Heart right ventricle (tissue), 16 donors: Measurements from ENCODE around the gene FRZB. TPM values are rescaled to one million over a fixed set of nuclear protein-coding genes. Genes with fewer than 3 reads are reported as not detected.
A peak's percentile ranks its signal among the peaks of the same experiment; 100 is the strongest.

ENCODE experiments used
- ATAC-seq, 8 donors: fragments of 200-7000 bp; cut with Tn5 transposase; one replicate each; pipeline ENCODE4 v1.9.1; 2020; ENCODE audit warnings: mild to moderate bottlenecking in 8 of 8, moderate library complexity in 8 of 8, moderate number of reproducible peaks in 1 of 8
- DNase-seq, 2 donors: peaks; one replicate each; pipeline ENCODE4 v3.0.0-alpha.2; 2020
- H3K27ac ChIP-seq, 10 donors: fragments of 200-600 bp; sonication (generic) in 2 of 10; one replicate each; pipeline versions ENCODE4 v1.5.0 to v1.8.0; 2020 to 2022; ENCODE audit warnings: mild to moderate bottlenecking in 3 of 10
- H3K27me3 ChIP-seq, 7 donors: fragments of 200-600 bp; one replicate each; pipeline ENCODE4 v1.8.0; 2021 to 2022; ENCODE audit warnings: mild to moderate bottlenecking in 2 of 7
- H3K36me3 ChIP-seq, 9 donors: fragments of 200-600 bp; sonication (generic) in 1 of 9; one replicate each; pipeline versions ENCODE4 v1.5.0 to v1.8.0; 2020 to 2022; ENCODE audit warnings: mild to moderate bottlenecking in 2 of 9
- H3K4me1 ChIP-seq, 9 donors: fragments of 200-600 bp; sonication (generic) in 1 of 9; one replicate each; pipeline versions ENCODE4 v1.5.0 to v1.8.0; 2020 to 2022; ENCODE audit warnings: mild to moderate bottlenecking in 4 of 9
- H3K4me3 ChIP-seq, 10 donors: fragments of 200-600 bp; sonication (generic) in 2 of 10; one replicate each; pipeline versions ENCODE4 v1.5.0 to v1.8.0; 2020 to 2022; ENCODE audit warnings: mild to moderate bottlenecking in 7 of 10, moderate library complexity in 2 of 10
- H3K9me3 ChIP-seq, 11 donors: fragments of 200-600 bp in 10 of 11; sonication (generic) in 2 of 11; one replicate each; pipeline versions ENCODE4 v1.5.0 to v1.8.0; 2013 to 2022; ENCODE audit warnings: mild to moderate bottlenecking in 2 of 11, control low read depth in 1 of 11, moderate library complexity in 1 of 11
- CTCF ChIP-seq, 9 donors: fragments of 200-600 bp; sonication (generic) in 2 of 9; IDR thresholded peaks; one replicate each; pipeline versions ENCODE4 v1.5.0 to v1.8.0; 2021 to 2022; ENCODE audit warnings: antibody characterized with exemption in 9 of 9, mild to moderate bottlenecking in 5 of 9, moderate library complexity in 1 of 9
- WGBS, 2 donors: extraction: QIAGEN DNeasy Blood & Tissue Kit; methylation state at CpG; one replicate each; pipeline ENCODE4 v1.1.7; 2013; ENCODE audit warnings: inconsistent platforms in 1 of 2; 5-methylcytosine and 5-hydroxymethylcytosine counted together
- intact Hi-C, 10 donors: fragments of 100-400 bp; cut with DNase I; formaldehyde crosslinking; loops; one replicate each; pipeline versions ENCODE4 v1.11.1 to v1.14.2; 2022
- polyA plus RNA-seq, 2 donors: library from polyadenylated mRNA; stranded (reverse); fragments of 200-250 nt; gene quantifications; one replicate each; pipeline ENCODE4 v1.2.3, GENCODE V29; 2013
- total RNA-seq, 10 donors: library from RNA; stranded (reverse); fragmentation: NEBNext Ultra II Directional in 3 of 10; extraction: Animal tissue kit (Norgen Biotek cat#: 25700) in 3 of 10; gene quantifications; one replicate each; pipeline versions ENCODE4 v1.2.1 to v1.2.4, GENCODE V29; 2021 to 2023
- donor health status: Arrhythmogenic right ventricular cardiomyopathy.
- donor health status: ischemic (EF 13 %, LVEDD 7.1; RV severe dilation, severe dysfunction).
- donor health status: healthy with polysubstance abuse.
- donor health status: DM: no; HTN: yes; CAD: no.
- donor health status: DM: no; HTN: no; CAD: no.
- donor health status: ischemic (EF 25% LVEDD 6.9; RV normal size, moderate dysfunction).
- donor health status: ischemic (EF 25% LVEDD 5.7; RV mildly dilated, moderate dysfunction).
- donor health status: healthy.
- donor health status: DM: yes; HTN: yes; CAD: no.
- donor health status: Ischemic cardiomyopathy.
- donor health status: ischemic (EF 35%, LVEDD 5.7; RV mildly dilated, moderate dysfunction).
- donor health status: nonischemic (EF 11% LVEDD 7.7; RV severe dilation, severe dysfunction).
- donor health status: DM: yes; HTN: yes; CAD: no.
- donor health status: PGD.
- donor health status: ischemic (EF 29% LVEDD 5.4; RV normal size, mild dysfunction).
- donor health status: nonischemic (EF 23%, LVEDD 6.1; RV moderate dilation, normal function).

Gene FRZB
- total and polyA plus RNA-seq, 12 donors: 0.85 to 5.7 (median 2.2) TPM

GRCh38 chr2:182855376-182855775, 11.1 kb downstream of the FRZB start:
- 82 to 84% methylated on average over 2 of the region's 2 CpGs for WGBS, 2 donors
- H3K27ac ChIP-seq: no peak overlapping the region

DNA sequence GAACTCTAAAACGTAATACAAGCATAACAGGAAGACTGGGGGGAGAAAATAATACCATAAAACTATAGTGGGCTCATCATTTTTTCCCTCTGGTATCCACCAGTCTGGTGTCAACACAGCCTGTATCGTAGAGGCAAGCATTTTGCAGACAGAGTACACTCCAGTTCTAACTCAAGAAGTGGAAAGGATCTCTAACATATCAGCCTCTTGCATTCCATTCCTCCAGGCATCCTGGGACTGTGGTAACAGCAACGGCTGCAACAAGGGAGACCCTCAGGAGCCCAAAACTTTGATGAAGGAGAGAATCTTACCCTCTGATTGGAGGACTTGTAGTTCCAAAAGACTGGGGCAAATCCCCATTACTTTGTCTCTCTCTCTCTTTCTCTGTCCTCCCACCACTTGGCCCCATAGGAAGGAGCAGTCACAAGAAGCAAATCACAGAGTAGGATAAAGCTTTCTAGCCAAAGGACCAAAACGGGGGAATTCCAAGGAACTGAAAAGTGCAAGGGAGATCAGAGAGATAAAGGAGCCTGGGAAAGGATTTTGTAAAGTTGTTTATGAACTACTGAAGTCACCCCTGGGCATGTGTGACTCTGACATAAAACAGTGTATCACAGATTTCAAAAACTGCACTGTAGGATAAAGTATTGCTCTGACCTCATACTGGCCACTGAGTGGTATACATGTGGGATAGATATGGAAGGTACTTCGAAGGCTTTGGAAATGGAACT, 11.9 kb downstream of the FRZB start:
- Histone ChIP-seq H3K9me3 (peaks cover 0 to 24% (median 0%) of the 10 kb centered on the region in 11 donors), H3K27ac (peak overlapping the region in 1 of 10 donors; percentile 13), H3K36me3 (no peaks in the 10 kb centered on the region), H3K4me3 (no peak overlapping the region), H3K4me1 (peaks cover 0 to 9% (median 0%) of the 10 kb centered on the region in 9 donors), H3K27me3 (no peaks in the 10 kb centered on the region)
- peak in 1 of 8 donors; percentile 20 for ATAC-seq
- intact Hi-C loops: loop anchor here in 1 of 10 donors (10.0 kb wide), 1 partner anchor 90 kb away; no protein-coding TSS in a partner anchor
- WGBS, 2 donors: 47 to 54% methylated on average over 5 of the region's 5 CpGs
- no peak for TF ChIP-seq CTCF (IDR thresholded peaks at IDR 0.05)
- no peak for DNase-seq

More at GRCh38 chr2:182855376-182855775, 11.1 kb downstream of the FRZB start:
- Histone ChIP-seq H3K27me3 (no peaks in the 10 kb centered on the region), H3K4me3 (no peak overlapping the region), H3K4me1 (peaks cover 0 to 9% (median 0%) of the 10 kb centered on the region in 9 donors), H3K9me3 (peaks cover 0 to 24% (median 0%) of the 10 kb centered on the region in 11 donors), H3K36me3 (no peaks in the 10 kb centered on the region)
- no peak for ATAC-seq
- DNase-seq: no peak
- TF ChIP-seq CTCF (IDR thresholded peaks at IDR 0.05): no peak
- intact Hi-C loops: loop anchor here in 1 of 10 donors (10.0 kb wide), 1 partner anchor 89 kb away; no protein-coding TSS in a partner anchor

- ATAC-seq (peak in 3 of 8 donors; percentile 42 to 63 (median 55)), DNase-seq (no peak)
- TF ChIP-seq CTCF (IDR thresholded peaks at IDR 0.05): no peak
- Histone ChIP-seq H3K9me3 (peaks cover 0 to 21% (median 0%) of the 10 kb centered on the region in 11 donors), H3K36me3 (no peaks in the 10 kb centered on the region), H3K4me3 (no peak overlapping the region), H3K27me3 (no peaks in the 10 kb centered on the region), H3K4me1 (peaks cover 0 to 9% (median 0%) of the 10 kb centered on the region in 9 donors), H3K27ac (peak overlapping the region in 3 of 10 donors; percentile 8 to 27 (median 20))
- intact Hi-C loops: loop anchor here in 1 of 10 donors (10.0 kb wide), 1 partner anchor 92 kb away; no protein-coding TSS in a partner anchor
- WGBS, 2 donors: 65% methylated on average over 1 of the region's 1 CpG
Measured at GRCh38 chr2:182852801-182853200, 13.6 kb downstream of the FRZB start.

DNA sequence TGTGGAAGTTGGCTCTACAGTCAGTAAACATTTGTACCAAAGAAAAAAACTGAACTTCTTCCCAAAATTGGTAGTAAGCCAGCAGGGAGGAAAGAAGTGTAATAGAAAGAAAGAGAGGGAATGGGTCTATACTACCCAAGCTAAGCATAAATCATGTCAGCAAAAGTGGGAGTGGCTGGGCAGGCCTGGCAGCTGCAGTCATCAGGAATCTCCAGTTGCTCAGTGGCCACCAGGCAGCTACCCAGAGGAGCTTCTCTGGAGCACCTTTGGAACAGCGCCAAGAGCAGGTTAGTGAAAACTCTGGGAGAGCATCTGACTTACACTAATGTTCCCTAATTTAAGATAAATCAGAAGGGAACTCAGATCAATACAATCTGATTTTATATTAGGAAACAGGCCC, 14.3 kb downstream of the FRZB start:
- Histone ChIP-seq H3K4me1 (peaks cover 0 to 9% (median 0%) of the 10 kb centered on the region in 9 donors), H3K4me3 (no peak overlapping the region), H3K27ac (peak overlapping the region in 2 of 10 donors; percentile 27 to 44), H3K9me3 (peaks cover 0 to 14% (median 0%) of the 10 kb centered on the region in 11 donors), H3K36me3 (no peaks in the 10 kb centered on the region), H3K27me3 (no peaks in the 10 kb centered on the region)
- no peak for ATAC-seq
- intact Hi-C loops: loop anchor here in 1 of 10 donors (10.0 kb wide), 1 partner anchor 93 kb away; no protein-coding TSS in a partner anchor
- 93 to 100% methylated on average over 1 of the region's 1 CpG for WGBS, 2 donors
- DNase-seq: no peak
- no peak for TF ChIP-seq CTCF (IDR thresholded peaks at IDR 0.05)
